ENCODE data around the gene AAK1. TPM values are rescaled to one million over a fixed set of nuclear protein-coding genes. Genes with fewer than 3 reads are reported as not detected.
"Not testable (repeated sequence)": the region's sequence is repeated elsewhere in the genome, so short reads cannot be mapped to it uniquely, and the experiment has no call there.

The AAK1 gene
- total RNA-seq, 2 experiments from 2014 or later, result 115 to 121 TPM

- CTCF ChIA-PET, result interaction anchor here (1.2 kb wide), 1 partner anchor 107 kb away, joined by 3 read pairs; no protein-coding TSS in a partner anchor
- H3K9me3 Mint-ChIP-seq, H3K27me3 Mint-ChIP-seq, H3K27ac Mint-ChIP-seq, POLR2A ChIA-PET, H3K4me3 Mint-ChIP-seq, DNase-seq: not testable (repeated sequence)
- Mint-ChIP-seq H3K36me3 (ENCODE audit: low read depth) (peaks cover 71% of the 10 kb centered on the region), H3K4me1 (peaks cover 56% of the 10 kb centered on the region)
These were observed 36.8 kb downstream of the AAK1 start for GRCh38 chr2:69606771-69607170.

- Mint-ChIP-seq H3K4me1 (peaks cover 66% of the 10 kb centered on the region), H3K27me3 (no peaks in the 10 kb centered on the region), H3K36me3 (ENCODE audit: low read depth) (peaks cover 64% of the 10 kb centered on the region), H3K4me3 (no peak overlapping the region), H3K9me3 (peaks cover 3% of the 10 kb centered on the region), H3K27ac (no peak overlapping the region)
- POLR2A ChIA-PET, result no interaction called here
- CTCF ChIA-PET, result no interaction called here
- DNase-seq, result no peak
These were observed 38.3 kb downstream of the AAK1 start for GRCh38 chr2:69605284-69605683.

DNA sequence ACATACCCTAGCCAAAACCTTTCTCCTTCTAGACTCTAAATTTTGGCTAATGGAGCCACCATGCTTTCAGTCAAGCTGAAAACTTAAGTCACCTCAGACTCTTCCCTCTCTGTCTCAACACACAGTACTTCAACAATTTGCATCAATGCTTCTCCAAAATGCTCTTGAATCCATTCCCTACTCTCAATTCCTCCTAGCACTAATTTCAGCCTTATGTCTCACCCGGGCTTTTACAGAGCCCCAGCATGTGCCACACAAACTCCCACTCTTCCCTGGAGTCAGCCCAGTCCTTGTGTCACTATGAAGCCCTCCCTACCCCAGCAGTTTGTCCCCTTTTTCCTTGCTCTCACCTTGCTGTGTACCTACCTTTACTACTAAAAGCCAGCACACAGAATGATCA is 38.7 kb downstream of the AAK1 start:
- ChIA-PET CTCF (no interaction called here), POLR2A (interaction anchor here (1.4 to 1.6 kb wide), 2 partner anchors 39 to 41 kb away, joined by 4 read pairs; no protein-coding TSS in a partner anchor)
- no peak for DNase-seq
- H3K4me3 Mint-ChIP-seq, result no peak overlapping the region
- peaks cover 65% of the 10 kb centered on the region for H3K36me3 Mint-ChIP-seq (ENCODE audit: low read depth)
- H3K27ac Mint-ChIP-seq, result no peak overlapping the region
- no peaks in the 10 kb centered on the region for H3K27me3 Mint-ChIP-seq
- H3K9me3 Mint-ChIP-seq, result no peaks in the 10 kb centered on the region
- H3K4me1 Mint-ChIP-seq, result peaks cover 69% of the 10 kb centered on the region

GRCh38 chr2:69604026-69604678 is 39.4 kb downstream of the AAK1 start:
- no peak overlapping the region for H3K4me3 Mint-ChIP-seq
- POLR2A ChIA-PET, result interaction anchor here (1.1 to 1.6 kb wide), 4 partner anchors 15 to 41 kb away, joined by 3 to 4 read pairs (median 4); no protein-coding TSS in a partner anchor

GRCh38 chr2:69603146-69603743 is 40.3 kb downstream of the AAK1 start:
- Mint-ChIP-seq H3K4me3 (no peak overlapping the region), H3K4me1 (peaks cover 71% of the 10 kb centered on the region), H3K36me3 (ENCODE audit: low read depth) (peaks cover 66% of the 10 kb centered on the region), H3K27me3 (no peaks in the 10 kb centered on the region), H3K27ac (no peak overlapping the region), H3K9me3 (no peaks in the 10 kb centered on the region)
- DNase-seq, result no peak
- ChIA-PET CTCF (interaction anchor here (0.5 to 1.8 kb wide), 4 partner anchors 10 to 256 kb away, joined by 3 to 4 read pairs (median 3); partner anchors contain the start of gene AAK1), POLR2A (interaction anchor here (1.0 to 1.6 kb wide), 5 partner anchors 16 to 42 kb away, joined by 3 to 4 read pairs (median 4); no protein-coding TSS in a partner anchor)

More at GRCh38 chr2:69604026-69604678, 39.4 kb downstream of the AAK1 start:
- CTCF ChIA-PET, result interaction anchor here (0.5 to 1.8 kb wide), 4 partner anchors 9 to 255 kb away, joined by 3 to 4 read pairs (median 3); no protein-coding TSS in a partner anchor
- Mint-ChIP-seq H3K9me3 (no peaks in the 10 kb centered on the region), H3K27me3 (no peaks in the 10 kb centered on the region), H3K36me3 (ENCODE audit: low read depth) (peaks cover 70% of the 10 kb centered on the region), H3K27ac (no peak overlapping the region), H3K4me1 (peaks cover 73% of the 10 kb centered on the region)
- no peak for DNase-seq

DNA sequence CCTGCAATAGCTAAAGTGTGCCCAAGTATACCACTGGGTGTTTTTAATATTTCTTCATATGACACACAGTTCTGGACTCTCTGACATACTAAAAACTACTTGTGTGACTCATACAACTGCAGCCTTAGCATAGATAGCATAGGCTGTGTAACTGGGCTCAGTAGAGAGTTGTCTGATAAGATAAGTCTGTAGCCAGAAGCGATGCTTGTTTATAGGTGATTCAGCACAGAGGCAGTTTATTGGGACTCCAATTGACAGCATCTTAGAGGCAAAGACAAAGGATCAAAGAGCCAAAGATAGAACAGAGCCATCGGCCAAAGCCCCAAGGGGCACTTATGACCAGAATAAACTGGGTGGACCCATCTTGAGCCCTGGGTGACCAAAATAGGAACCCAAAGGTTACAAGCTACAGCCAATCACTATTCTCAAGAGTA is 42.3 kb downstream of the AAK1 start:
- Mint-ChIP-seq H3K4me3 (no peak overlapping the region), H3K36me3 (ENCODE audit: low read depth) (peaks cover 53% of the 10 kb centered on the region), H3K4me1 (peaks cover 83% of the 10 kb centered on the region), H3K27me3 (no peaks in the 10 kb centered on the region), H3K9me3 (no peaks in the 10 kb centered on the region), H3K27ac (peak overlapping the region; percentile 75)
- ChIA-PET CTCF (interaction anchor here (0.6 to 1.2 kb wide), 3 partner anchors 28 to 48 kb away, joined by 3 read pairs; no protein-coding TSS in a partner anchor), POLR2A (interaction anchor here (1.2 to 2.0 kb wide), 4 partner anchors 12 to 45 kb away, joined by 4 to 6 read pairs (median 5); no protein-coding TSS in a partner anchor)
- DNase-seq, result no peak

GRCh38 chr2:69600425-69600824 is 43.1 kb downstream of the AAK1 start:
- peak; percentile 37 for DNase-seq
- Mint-ChIP-seq H3K9me3 (no peaks in the 10 kb centered on the region), H3K36me3 (ENCODE audit: low read depth) (peaks cover 51% of the 10 kb centered on the region), H3K27ac (peak overlapping the region; percentile 75), H3K4me1 (peaks cover 76% of the 10 kb centered on the region), H3K4me3 (no peak overlapping the region), H3K27me3 (no peaks in the 10 kb centered on the region)
- CTCF ChIA-PET, result interaction anchor here (0.6 to 0.8 kb wide), 2 partner anchors 49 to 114 kb away, joined by 3 read pairs; no protein-coding TSS in a partner anchor
- POLR2A ChIA-PET, result interaction anchor here (0.6 to 2.0 kb wide), 5 partner anchors 15 to 163 kb away, joined by 3 to 6 read pairs (median 5); partner anchors contain the start of gene NFU1

GRCh38 chr2:69597843-69598610 is 45.5 kb downstream of the AAK1 start:
- Mint-ChIP-seq H3K27me3 (no peaks in the 10 kb centered on the region), H3K4me3 (no peak overlapping the region), H3K27ac (no peak overlapping the region), H3K9me3 (no peaks in the 10 kb centered on the region), H3K4me1 (peaks cover 64% of the 10 kb centered on the region), H3K36me3 (ENCODE audit: low read depth) (peaks cover 43% of the 10 kb centered on the region)
- no peak for DNase-seq
- CTCF ChIA-PET, result interaction anchor here (4.3 kb wide), 1 partner anchor 33 kb away, joined by 25 read pairs; no protein-coding TSS in a partner anchor
- POLR2A ChIA-PET, result interaction anchor here (1.5 kb wide), 1 partner anchor 33 kb away, joined by 4 read pairs; no protein-coding TSS in a partner anchor

- Mint-ChIP-seq H3K27me3 (no peaks in the 10 kb centered on the region), H3K4me3 (no peak overlapping the region), H3K4me1 (peaks cover 65% of the 10 kb centered on the region), H3K27ac (no peak overlapping the region), H3K36me3 (ENCODE audit: low read depth) (peaks cover 42% of the 10 kb centered on the region), H3K9me3 (no peaks in the 10 kb centered on the region)
- POLR2A ChIA-PET, result interaction anchor here (0.6 to 1.6 kb wide), 5 partner anchors 12 to 48 kb away, joined by 3 to 6 read pairs (median 4); no protein-coding TSS in a partner anchor
- no peak for DNase-seq
- CTCF ChIA-PET, result interaction anchor here (0.6 to 4.3 kb wide), 7 partner anchors 32 to 295 kb away, joined by 3 to 25 read pairs (median 3); no protein-coding TSS in a partner anchor
These were observed 46.4 kb downstream of the AAK1 start for GRCh38 chr2:69597105-69597504.

GRCh38 chr2:69594341-69594740 is 49.2 kb downstream of the AAK1 start:
- no peaks in the 10 kb centered on the region for H3K27me3 Mint-ChIP-seq

GRCh38 chr2:69592511-69592910 is 51.0 kb downstream of the AAK1 start:
- H3K4me3 Mint-ChIP-seq, result no peak overlapping the region
- DNase-seq, result no peak
- H3K27me3 Mint-ChIP-seq, result no peaks in the 10 kb centered on the region
- ChIA-PET CTCF (no interaction called here), POLR2A (no interaction called here)
- peaks cover 16% of the 10 kb centered on the region for H3K36me3 Mint-ChIP-seq (ENCODE audit: low read depth)
- H3K27ac Mint-ChIP-seq, result no peak overlapping the region
- H3K9me3 Mint-ChIP-seq, result no peaks in the 10 kb centered on the region
- peaks cover 56% of the 10 kb centered on the region for H3K4me1 Mint-ChIP-seq

More at GRCh38 chr2:69594341-69594740, 49.2 kb downstream of the AAK1 start:
- POLR2A ChIA-PET, result interaction anchor here (1.7 kb wide), 1 partner anchor 9 kb away, joined by 4 read pairs; no protein-coding TSS in a partner anchor
- no peaks in the 10 kb centered on the region for H3K9me3 Mint-ChIP-seq
- peaks cover 54% of the 10 kb centered on the region for H3K4me1 Mint-ChIP-seq
- DNase-seq, result no peak
- H3K27ac Mint-ChIP-seq, result no peak overlapping the region
- no peak overlapping the region for H3K4me3 Mint-ChIP-seq
- peaks cover 23% of the 10 kb centered on the region for H3K36me3 Mint-ChIP-seq (ENCODE audit: low read depth)
- CTCF ChIA-PET, result interaction anchor here (0.6 to 4.3 kb wide), 2 partner anchors 29 to 139 kb away, joined by 3 to 25 read pairs; no protein-coding TSS in a partner anchor

DNA sequence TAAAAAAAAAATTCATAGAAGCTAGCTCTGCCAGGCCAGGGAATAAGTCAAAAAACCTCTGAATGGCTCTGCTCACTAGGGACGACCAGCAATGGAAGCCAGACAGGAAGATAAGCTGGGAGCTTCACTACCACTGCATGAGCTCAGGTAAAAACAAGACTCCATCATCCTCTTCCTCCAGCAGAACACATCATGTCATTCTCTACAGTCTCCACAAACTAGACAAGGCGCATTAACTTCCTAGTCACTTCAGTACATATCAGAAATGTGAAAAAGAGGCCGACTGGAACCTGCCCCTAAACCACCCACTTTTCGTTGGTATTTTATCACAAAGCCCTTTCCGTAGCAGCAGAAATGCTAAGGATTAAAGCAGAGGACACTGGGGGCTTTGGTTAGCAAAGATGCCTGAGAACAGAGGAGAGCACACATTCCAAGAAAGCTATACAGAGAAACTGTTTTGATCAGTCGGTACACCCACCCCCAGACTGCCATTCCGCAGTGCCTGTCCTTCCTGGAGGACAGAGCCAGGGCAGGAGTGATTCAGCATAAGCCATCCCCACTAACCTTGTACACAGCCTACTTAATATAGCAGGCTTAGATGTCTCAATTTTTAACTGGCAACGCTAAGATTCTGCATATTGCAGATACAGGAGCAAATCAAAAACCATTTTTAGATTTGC is 53.4 kb downstream of the AAK1 start:
- POLR2A ChIA-PET, result interaction anchor here (0.7 to 1.2 kb wide), 2 partner anchors 8 to 38 kb away, joined by 3 read pairs; no protein-coding TSS in a partner anchor
- Mint-ChIP-seq H3K4me3 (no peak overlapping the region), H3K27ac (no peak overlapping the region), H3K9me3 (no peaks in the 10 kb centered on the region), H3K27me3 (no peaks in the 10 kb centered on the region), H3K36me3 (ENCODE audit: low read depth) (peaks cover 11% of the 10 kb centered on the region), H3K4me1 (peaks cover 56% of the 10 kb centered on the region)
- no peak for DNase-seq
- CTCF ChIA-PET, result interaction anchor here (0.6 to 1.2 kb wide), 3 partner anchors 9 to 37 kb away, joined by 3 to 5 read pairs (median 4); no protein-coding TSS in a partner anchor

All from activated CD4-positive, alpha-beta memory T cell treated with anti-CD3 and anti-CD28 coated beads, Interleukin-2, amount 10 ng/mL, durations not matched to agents 7 days and 5 days (primary cell).